Esophagus muscularis mucosa (tissue), 4 donors: ENCODE data around the gene ATF7.

ENCODE experiments used
- CTCF ChIP-seq, 3 experiments: fragments of 200-600 bp in 2 of 3; fragments of 450-650 bp in 1 of 3; sonication (generic) in 2 of 3; IDR thresholded peaks; one replicate each; pipeline ENCODE4 v1.5.1; 2017 to 2019; ENCODE audit warnings: antibody characterized with exemption in 3 of 3, mild to moderate bottlenecking in 2 of 3, moderate library complexity in 1 of 3
- EP300 ChIP-seq: sonication (generic); formaldehyde crosslinking; IDR thresholded peaks from one replicate; pipeline ENCODE4 v1.6.1; 2017; ENCODE audit warnings: antibody characterized with exemption
- POLR2A ChIP-seq: fragments of 450-650 bp; IDR thresholded peaks from one replicate; pipeline ENCODE4 v1.6.1; 2017; ENCODE audit warnings: antibody characterized with exemption, moderate library complexity, mild to moderate bottlenecking, low read depth
- POLR2AphosphoS5 ChIP-seq, 2 donors: sonication (generic); formaldehyde crosslinking; IDR thresholded peaks; one replicate each; pipeline ENCODE4 v1.6.1; 2017; ENCODE audit warnings: antibody characterized with exemption in 2 of 2

GRCh38 chr12:53612978-53613377, 13.2 kb downstream of the ATF7 start:
- TF ChIP-seq CTCF (IDR thresholded peaks at IDR 0.05) (no peak), EP300 (no peak), POLR2A (no peak), POLR2AphosphoS5 (IDR thresholded peaks at IDR 0.05) (no peak)
